ENCODE measurements around the gene MEIKIN. TPM values are rescaled to one million over a fixed set of nuclear protein-coding genes. Genes with fewer than 3 reads are reported as not detected.

The MEIKIN gene
- total RNA-seq, 1 donor from 2014 or later = not detected

GRCh38 chr5:131973089-131973712 lies 27.7 kb upstream of the MEIKIN start:
- Mint-ChIP-seq H3K36me3 (no peaks in the 10 kb centered on the region), H3K27ac (no peak overlapping the region), H3K27me3 (ENCODE audit: low read depth) (peaks cover 3% of the 10 kb centered on the region), H3K4me3 (no peak overlapping the region), H3K4me1 (no peaks in the 10 kb centered on the region), H3K9me3 (no peaks in the 10 kb centered on the region)
- TF ChIP-seq CTCF (IDR thresholded peaks at IDR 0.05; ENCODE audit: unreplicated experiment) = no peak
- DNase-seq (ENCODE audit: low spot score in 2 of 2, unreplicated experiment in 2 of 2) = no peak

GRCh38 chr5:131968396-131968954 lies 23.0 kb upstream of the MEIKIN start:
- no peak overlapping the region for H3K4me3 Mint-ChIP-seq
- no peak for DNase-seq (ENCODE audit: low spot score in 2 of 2, unreplicated experiment in 2 of 2)

GRCh38 chr5:131966551-131966950 lies 21.1 kb upstream of the MEIKIN start:
- TF ChIP-seq CTCF (IDR thresholded peaks at IDR 0.05; ENCODE audit: unreplicated experiment) = no peak
- Mint-ChIP-seq H3K4me3 (no peak overlapping the region), H3K4me1 (no peaks in the 10 kb centered on the region), H3K27me3 (ENCODE audit: low read depth) (peaks cover 15% of the 10 kb centered on the region), H3K36me3 (no peaks in the 10 kb centered on the region), H3K27ac (no peak overlapping the region), H3K9me3 (no peaks in the 10 kb centered on the region)
- no peak for DNase-seq (ENCODE audit: low spot score in 2 of 2, unreplicated experiment in 2 of 2)

More at GRCh38 chr5:131968396-131968954, 23.0 kb upstream of the MEIKIN start:
- no peaks in the 10 kb centered on the region for H3K36me3 Mint-ChIP-seq
- H3K4me1 Mint-ChIP-seq = no peaks in the 10 kb centered on the region
- no peaks in the 10 kb centered on the region for H3K9me3 Mint-ChIP-seq
- H3K27me3 Mint-ChIP-seq (ENCODE audit: low read depth) = peaks cover 10% of the 10 kb centered on the region
- no peak overlapping the region for H3K27ac Mint-ChIP-seq
- no peak for TF ChIP-seq CTCF (IDR thresholded peaks at IDR 0.05; ENCODE audit: unreplicated experiment)

GRCh38 chr5:131965826-131966415 lies 20.5 kb upstream of the MEIKIN start:
- Mint-ChIP-seq H3K27me3 (ENCODE audit: low read depth) (peaks cover 15% of the 10 kb centered on the region), H3K27ac (no peak overlapping the region), H3K36me3 (no peaks in the 10 kb centered on the region), H3K4me3 (no peak overlapping the region), H3K9me3 (no peaks in the 10 kb centered on the region), H3K4me1 (no peaks in the 10 kb centered on the region)
- DNase-seq (ENCODE audit: low spot score in 2 of 2, unreplicated experiment in 2 of 2) = no peak
- no peak for TF ChIP-seq CTCF (IDR thresholded peaks at IDR 0.05; ENCODE audit: unreplicated experiment)

GRCh38 chr5:131959906-131960305 lies 14.4 kb upstream of the MEIKIN start:
- no peak for DNase-seq (ENCODE audit: low spot score in 2 of 2, unreplicated experiment in 2 of 2)
- peaks cover 10% of the 10 kb centered on the region for H3K27me3 Mint-ChIP-seq (ENCODE audit: low read depth)
- no peak overlapping the region for H3K27ac Mint-ChIP-seq
- no peaks in the 10 kb centered on the region for H3K9me3 Mint-ChIP-seq
- TF ChIP-seq CTCF (IDR thresholded peaks at IDR 0.05; ENCODE audit: unreplicated experiment) = no peak
- H3K4me3 Mint-ChIP-seq = no peak overlapping the region
- no peaks in the 10 kb centered on the region for H3K36me3 Mint-ChIP-seq
- H3K4me1 Mint-ChIP-seq = no peaks in the 10 kb centered on the region

All from mesothelial cell of epicardium (in vitro differentiated cells).